NCI-H146 treated with DMSO at 0.1 percent for 48 hours (cell line): Measurements from ENCODE around the gene SBK1.
"Not testable (repeated sequence)": the region's sequence is repeated elsewhere in the genome, so short reads cannot be mapped to it uniquely, and the experiment has no call there.

Source experiments
- DNase-seq: peaks from one replicate; lab custom pipeline; 2025; ENCODE audit not compliant: unreplicated experiment; lab: John Stamatoyannopoulos, UW

SBK1 gene

GRCh38 chr16:28330232-28330631, 37.9 kb downstream of the SBK1 start:
- DNase-seq: not testable (repeated sequence)

- not testable (repeated sequence) for DNase-seq
These were observed 38.7 kb downstream of the SBK1 start for GRCh38 chr16:28330981-28331380.

- not testable (repeated sequence) for DNase-seq
These were observed 40.3 kb downstream of the SBK1 start for GRCh38 chr16:28332632-28333031.

DNA sequence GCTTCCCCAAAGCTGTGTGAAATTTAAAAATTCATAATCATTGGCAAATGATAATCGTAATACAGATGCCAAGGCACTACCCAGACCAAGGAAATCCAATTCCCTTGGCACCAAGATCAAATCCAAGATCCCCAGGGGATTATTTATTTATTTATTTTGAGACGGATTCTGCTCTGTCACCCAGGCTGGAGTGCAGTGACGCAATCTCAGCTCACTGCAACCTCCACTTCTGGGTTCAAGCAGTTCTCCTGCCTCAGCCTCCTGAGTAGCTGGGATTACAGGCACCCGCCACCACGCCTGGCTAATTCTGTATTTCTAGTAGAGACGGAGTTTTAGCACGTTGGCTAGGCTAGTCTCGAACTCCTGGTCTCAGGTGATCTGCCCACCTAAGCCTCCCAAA, 43.4 kb downstream of the SBK1 start:
- not testable (repeated sequence) for DNase-seq

DNA sequence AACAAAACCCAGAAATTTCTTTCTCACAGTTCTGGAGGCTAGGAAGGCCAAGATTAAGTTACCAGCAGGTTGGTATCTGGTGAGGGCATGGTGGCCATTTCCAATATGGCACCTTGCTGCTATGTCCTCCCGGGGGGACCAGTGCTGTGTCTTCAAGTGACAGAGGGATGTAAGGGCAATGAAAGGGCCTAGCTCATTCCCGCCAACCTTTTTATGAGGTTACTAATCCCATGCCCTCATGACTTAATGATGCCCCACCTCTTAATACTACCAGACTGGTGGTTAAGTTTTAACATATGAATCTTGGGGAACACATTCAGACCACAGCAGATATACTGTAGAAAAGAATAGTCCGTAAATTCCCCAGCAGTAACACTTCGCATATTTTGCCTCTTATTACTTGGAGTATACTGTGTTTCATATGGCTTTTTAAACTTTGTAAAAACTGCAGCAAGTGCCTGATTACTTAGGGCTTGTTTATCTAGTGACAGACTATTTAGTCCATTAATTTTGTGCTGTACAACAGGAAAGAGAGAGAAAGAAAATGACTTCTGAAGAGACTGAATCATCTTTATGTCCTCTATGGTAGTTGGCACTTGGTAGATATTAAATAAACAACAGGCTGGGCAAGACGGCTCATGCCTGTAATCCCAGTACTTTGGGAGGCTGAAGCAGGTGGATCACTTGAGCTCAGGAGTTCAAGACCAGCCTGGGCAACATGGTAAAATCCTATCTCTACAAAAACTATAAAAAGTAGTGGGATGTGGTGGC, 44.8 kb downstream of the SBK1 start:
- DNase-seq: not testable (repeated sequence)

DNA sequence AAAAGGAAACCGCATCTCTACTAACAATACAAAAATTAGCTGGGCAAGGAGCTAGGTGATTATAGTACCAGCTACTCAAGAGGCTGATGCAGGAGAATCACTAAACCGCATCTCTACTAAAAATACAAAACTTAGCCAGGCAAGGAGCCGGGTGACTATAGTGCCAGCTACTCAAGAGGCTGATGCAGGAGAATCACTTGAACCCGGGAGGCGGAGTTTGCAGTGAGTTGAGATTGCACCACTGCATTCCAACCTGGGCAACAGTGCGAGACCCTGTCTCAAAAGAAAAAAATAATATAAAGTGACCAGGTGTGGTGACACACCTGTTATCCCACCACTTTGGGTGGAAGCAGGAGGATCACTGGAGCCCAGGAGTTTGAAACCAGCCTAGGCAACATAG, 45.9 kb downstream of the SBK1 start:
- not testable (repeated sequence) for DNase-seq

- DNase-seq: not testable (repeated sequence)
These were observed 70.3 kb downstream of the SBK1 start for GRCh38 chr16:28362600-28362999.

- DNase-seq: not testable (repeated sequence)
These were observed 71.1 kb downstream of the SBK1 start, which contains the start of gene NPIPB6 for GRCh38 chr16:28363408-28363807. Gene NPIPB6, minus strand, starts transcription at chr16:28363508. Its CDS starts 686 bp downstream, at chr16:28362822.

DNA sequence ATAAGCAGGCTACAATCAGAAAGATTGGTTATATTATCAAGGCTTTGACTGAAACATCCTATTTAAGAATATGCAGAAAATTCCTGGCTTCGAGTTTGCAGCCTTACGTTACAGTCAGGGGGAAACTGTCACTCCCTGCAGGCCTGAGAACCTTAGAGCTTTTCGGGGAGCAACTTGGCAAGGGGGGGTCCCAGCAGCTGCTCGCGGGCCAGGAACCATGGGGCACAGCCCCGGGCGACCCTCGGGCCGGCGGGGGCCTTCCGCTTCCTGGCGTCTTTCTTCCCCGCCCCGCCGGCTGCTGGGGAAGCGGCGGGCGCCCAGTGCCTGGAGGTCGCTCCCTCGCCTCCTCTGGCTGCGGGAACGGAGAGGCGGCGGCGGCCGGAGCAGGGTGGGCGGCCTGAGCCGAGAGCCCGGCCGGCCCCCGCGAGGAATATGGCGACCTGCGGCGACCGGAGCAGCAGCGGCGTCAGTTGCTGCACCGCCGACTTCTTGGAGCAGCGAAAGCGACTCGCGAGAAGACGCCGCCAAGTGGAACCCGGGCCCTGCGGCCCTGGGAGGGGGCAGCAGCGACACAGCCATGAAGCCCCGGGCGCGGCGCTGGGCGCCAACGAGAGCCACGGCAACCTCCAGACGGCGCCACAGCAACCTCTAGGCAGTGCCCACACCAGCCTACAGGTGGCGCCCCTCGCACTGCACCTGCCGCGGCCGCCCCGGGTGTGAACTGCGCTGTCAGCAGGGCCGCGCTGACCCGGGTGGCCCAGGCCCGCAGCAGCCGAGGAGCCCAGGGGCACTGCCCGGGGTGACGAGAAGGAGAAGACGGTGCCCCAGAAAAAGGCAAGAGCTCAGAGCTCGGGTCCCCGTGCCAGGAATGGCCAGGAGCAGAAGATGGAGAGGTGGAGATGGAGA, 72.2 kb downstream of the SBK1 start:
- not testable (repeated sequence) for DNase-seq

GRCh38 chr16:28367926-28368325, 75.6 kb downstream of the SBK1 start:
- not testable (repeated sequence) for DNase-seq
